ENCODE results near the gene NPAS2. TPM values are rescaled to one million over a fixed set of nuclear protein-coding genes. Genes with fewer than 3 reads are reported as not detected.

NPAS2 gene
- total RNA-seq, 4 donors from 2014 or later: 6.1 to 29.8 (median 24.3) TPM

GRCh38 chr2:101017371-101017770 lies 197.4 kb downstream of the NPAS2 start:
- DNase-seq (ENCODE audit: low spot score) (no peak), ATAC-seq (ENCODE audit: low FRiP score) (no peak)
- TF ChIP-seq CTCF (IDR thresholded peaks at IDR 0.05): no peak

GRCh38 chr2:101018934-101019333 lies 199.0 kb downstream of the NPAS2 start:
- TF ChIP-seq CTCF (IDR thresholded peaks at IDR 0.05): no peak
- no peak for DNase-seq (ENCODE audit: low spot score)
- ATAC-seq (ENCODE audit: low FRiP score): no peak

GRCh38 chr2:101022221-101022620 lies 202.3 kb downstream of the NPAS2 start:
- TF ChIP-seq CTCF (IDR thresholded peaks at IDR 0.05): no peak
- ATAC-seq (ENCODE audit: low FRiP score) (no peak), DNase-seq (ENCODE audit: low spot score) (no peak)

- no peak for TF ChIP-seq CTCF (IDR thresholded peaks at IDR 0.05)
- ATAC-seq (ENCODE audit: low FRiP score) (no peak), DNase-seq (ENCODE audit: low spot score) (no peak)
Observed at GRCh38 chr2:101023327-101024107, 203.6 kb downstream of the NPAS2 start.

GRCh38 chr2:101025561-101025960 lies 205.6 kb downstream of the NPAS2 start:
- TF ChIP-seq CTCF (IDR thresholded peaks at IDR 0.05): no peak
- no peak for ATAC-seq (ENCODE audit: low FRiP score)
- DNase-seq (ENCODE audit: low spot score): no peak

- no peak for ATAC-seq (ENCODE audit: low FRiP score)
- no peak for DNase-seq (ENCODE audit: low spot score)
- TF ChIP-seq CTCF (IDR thresholded peaks at IDR 0.05): no peak
Observed at GRCh38 chr2:101026253-101026701, 206.3 kb downstream of the NPAS2 start.

GRCh38 chr2:101026923-101027469 lies 207.1 kb downstream of the NPAS2 start:
- TF ChIP-seq CTCF (IDR thresholded peaks at IDR 0.05): no peak
- DNase-seq (ENCODE audit: low spot score) (no peak), ATAC-seq (ENCODE audit: low FRiP score) (no peak)

Data from omental fat pad (tissue), 4 donors.